Retina (tissue), 1 donor: ENCODE measurements around the gene PIEZO2.

Experiments used
- DNase-seq: peaks from one replicate; pipeline ENCODE4 v3.0.0-alpha.2; 2016

Gene PIEZO2

DNA sequence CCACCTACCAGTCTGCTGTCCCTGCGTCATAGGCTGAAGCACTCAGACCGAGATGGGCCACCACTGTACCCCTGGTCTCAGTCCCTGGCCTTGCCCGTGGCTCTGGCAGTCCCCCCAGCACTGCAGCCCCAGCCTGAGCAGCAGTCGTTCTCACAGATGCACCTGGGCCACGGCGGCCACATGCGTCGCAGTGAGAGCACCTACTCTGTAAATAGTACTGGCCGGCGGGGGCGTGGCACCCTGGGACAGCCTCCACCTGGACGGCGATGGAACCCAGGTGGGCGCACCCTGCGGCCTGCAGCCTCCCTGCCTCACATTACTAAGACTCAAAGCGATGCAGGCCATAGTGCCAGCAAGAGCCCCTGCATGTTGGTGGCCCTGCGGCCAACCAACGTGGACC lies 424.7 kb downstream of the PIEZO2 start:
- no peak for DNase-seq

DNA sequence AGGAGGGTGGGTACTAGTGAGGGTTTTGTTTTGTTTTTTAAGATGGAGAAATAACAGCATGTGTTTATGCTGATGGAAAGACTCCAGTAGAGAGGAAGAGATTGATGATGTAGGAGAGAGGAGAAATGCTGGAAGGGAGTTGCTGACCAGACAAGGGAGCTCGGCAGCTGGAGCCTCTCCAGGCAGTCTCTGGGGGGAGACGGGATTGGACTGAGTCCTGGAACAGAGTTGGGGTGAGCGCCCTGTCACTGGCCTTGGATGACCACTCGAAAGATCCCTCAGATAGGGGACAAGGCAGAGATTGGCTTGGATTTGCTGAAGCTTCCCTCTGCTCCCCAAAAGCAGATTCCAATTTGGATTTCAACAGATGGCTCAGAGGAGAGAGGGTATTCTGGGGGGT lies 425.9 kb downstream of the PIEZO2 start:
- DNase-seq: no peak

GRCh38 chr18:10718809-10719208 lies 430.6 kb downstream of the PIEZO2 start:
- no peak for DNase-seq

- DNase-seq: no peak
Observed at GRCh38 chr18:10715791-10716190, 433.6 kb downstream of the PIEZO2 start.

GRCh38 chr18:10713409-10713808 lies 436.0 kb downstream of the PIEZO2 start:
- DNase-seq: no peak

GRCh38 chr18:10707294-10707693 lies 442.1 kb downstream of the PIEZO2 start:
- no peak for DNase-seq

GRCh38 chr18:10705786-10706185 lies 443.6 kb downstream of the PIEZO2 start:
- DNase-seq: no peak

DNA sequence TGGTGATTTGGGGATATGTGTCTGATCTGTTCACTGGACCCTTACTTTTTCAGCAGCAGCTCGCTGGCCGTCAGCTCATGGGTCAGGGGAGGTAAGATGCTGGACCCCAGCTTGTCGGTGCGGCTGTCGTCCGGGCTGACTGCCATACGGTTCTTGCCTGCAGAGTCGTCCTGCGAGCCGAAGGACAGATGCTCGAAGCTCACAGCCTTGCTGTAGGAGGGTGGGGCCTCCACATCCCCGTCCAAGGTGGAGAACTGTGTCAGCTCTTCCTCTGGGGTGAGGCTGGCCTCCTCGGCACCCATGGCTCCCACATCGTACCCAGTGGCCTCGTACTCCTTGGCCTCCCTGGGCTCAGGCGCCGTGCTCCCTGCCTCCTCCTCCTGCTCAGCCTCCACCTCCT lies 444.1 kb downstream of the PIEZO2 start:
- DNase-seq: no peak

DNA sequence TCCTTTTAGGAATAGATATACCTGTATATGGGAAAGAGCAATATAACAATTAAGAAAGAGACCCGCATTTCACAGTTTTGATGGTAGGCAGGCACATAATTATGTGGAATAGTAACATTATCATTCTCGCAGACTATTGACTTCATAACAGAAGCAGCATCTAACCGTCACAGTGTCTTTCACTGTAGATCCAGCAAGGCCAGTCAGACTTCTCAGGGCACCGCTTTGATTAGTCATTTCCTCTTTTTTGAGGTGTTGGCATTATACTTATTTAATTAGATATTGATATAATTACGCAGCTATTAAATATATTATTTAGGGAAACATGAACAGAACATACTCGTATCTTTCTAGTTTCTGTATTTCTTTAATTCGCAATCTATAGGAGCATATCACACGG lies 447.2 kb downstream of the PIEZO2 start:
- DNase-seq: no peak

GRCh38 chr18:10690366-10690765 lies 459.0 kb downstream of the PIEZO2 start:
- DNase-seq: no peak

DNA sequence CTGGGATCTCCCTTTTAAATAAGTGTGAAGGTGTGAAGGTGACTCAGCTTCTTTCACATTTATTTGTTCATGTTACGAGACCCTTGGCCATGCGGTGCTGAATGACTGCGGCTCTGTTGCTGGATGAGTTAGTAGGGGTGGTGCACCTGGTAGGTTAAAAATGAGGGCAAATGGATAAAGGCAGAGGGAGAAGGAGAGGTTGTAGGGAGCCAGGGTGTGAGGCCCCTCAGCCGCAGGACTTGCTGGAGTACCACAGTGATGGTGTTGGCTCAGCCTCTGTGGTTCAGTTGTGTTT lies 459.4 kb downstream of the PIEZO2 start:
- DNase-seq: no peak

- DNase-seq: no peak
Observed at GRCh38 chr18:10689236-10690034, 459.9 kb downstream of the PIEZO2 start.

GRCh38 chr18:10688766-10689165 lies 460.6 kb downstream of the PIEZO2 start:
- no peak for DNase-seq

DNA sequence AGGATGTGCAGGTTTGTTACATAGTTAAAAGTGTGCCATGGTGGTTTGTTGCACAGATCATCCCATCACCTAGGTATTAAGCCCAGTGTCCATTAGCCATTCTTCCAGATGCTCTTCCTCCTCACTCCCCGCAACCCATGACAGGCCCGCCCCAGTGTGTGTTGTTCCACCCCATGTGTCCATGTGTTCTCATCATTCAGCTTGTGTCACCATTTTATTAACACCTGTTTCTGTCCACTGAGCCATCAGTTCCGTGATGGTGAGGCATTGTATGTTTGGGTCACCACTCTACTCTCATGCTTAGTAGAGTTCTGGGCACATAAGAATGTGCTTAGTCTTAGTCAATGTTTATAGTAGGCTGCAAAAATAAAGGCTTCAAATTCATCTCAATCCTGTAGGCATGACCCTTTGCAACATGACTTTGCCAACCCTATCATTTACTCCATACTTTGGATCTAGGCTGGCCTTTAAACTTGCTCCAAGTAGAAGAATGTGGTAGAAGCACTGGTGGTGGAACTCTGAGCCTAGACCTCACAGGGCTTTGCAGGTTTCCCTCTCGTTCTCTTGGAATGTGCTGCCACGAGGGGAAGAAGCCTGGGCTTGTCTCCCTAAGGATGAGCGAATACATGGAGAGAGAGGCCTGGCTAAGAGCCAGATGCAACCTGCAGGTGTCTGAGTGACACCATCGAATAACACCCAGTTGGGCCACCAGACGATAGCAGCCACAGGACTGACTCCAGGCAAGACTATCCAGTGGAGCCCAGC lies 462.0 kb downstream of the PIEZO2 start:
- DNase-seq: no peak

GRCh38 chr18:10686308-10686707 lies 463.1 kb downstream of the PIEZO2 start:
- no peak for DNase-seq

GRCh38 chr18:10685484-10685883 lies 463.9 kb downstream of the PIEZO2 start:
- DNase-seq: no peak

- DNase-seq: no peak
Observed at GRCh38 chr18:10682368-10682714, 467.0 kb downstream of the PIEZO2 start.

- no peak for DNase-seq
Observed at GRCh38 chr18:10681581-10682367, 467.6 kb downstream of the PIEZO2 start.

DNA sequence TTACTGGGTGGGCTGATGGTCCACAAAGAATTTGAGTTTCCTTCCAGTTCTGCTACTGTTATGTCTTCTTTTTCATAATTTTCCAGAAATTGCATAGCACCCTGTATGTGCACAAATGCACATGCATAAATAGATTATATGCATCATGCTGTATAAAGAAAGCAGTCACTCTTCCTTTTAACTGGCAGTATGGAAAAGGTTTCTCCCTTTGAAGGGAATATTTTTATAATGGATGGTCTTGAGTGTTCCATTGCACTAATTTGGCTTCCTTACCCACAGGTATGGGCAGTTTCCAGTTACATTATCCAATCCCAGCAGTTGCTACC lies 469.1 kb downstream of the PIEZO2 start:
- no peak for DNase-seq

DNA sequence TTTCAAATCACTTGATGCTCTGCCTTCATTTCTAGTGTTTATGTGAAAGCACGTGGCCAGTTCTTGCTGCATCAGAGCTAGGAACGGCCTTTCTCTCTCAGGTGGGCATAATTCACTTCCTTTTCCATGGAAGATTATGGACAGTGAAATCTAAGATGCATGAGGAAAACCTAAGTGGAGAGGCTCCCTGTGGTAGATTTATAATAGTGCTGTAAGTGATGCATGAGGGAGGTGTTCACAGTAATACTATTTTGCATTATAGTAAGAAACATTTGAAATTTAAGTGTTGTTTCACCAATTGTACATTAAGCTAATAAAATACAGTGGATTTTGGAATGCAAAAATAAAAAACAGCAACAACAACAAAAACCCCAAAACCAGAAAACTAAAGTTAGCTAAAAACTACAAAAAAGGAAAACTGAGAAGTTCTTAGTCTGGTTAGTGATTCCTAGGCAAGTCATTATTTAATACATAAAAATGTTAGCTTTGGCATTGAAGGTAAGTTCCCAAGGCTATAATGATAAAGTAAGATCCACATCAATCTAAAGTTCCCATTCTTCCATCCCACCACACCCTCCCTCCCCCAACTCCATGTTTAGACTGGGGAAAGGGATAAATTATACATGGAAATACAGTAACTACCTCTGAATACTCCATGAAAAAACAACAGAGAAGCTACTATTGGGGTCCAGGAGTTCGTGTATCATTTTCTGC lies 469.7 kb downstream of the PIEZO2 start:
- no peak for DNase-seq

DNA sequence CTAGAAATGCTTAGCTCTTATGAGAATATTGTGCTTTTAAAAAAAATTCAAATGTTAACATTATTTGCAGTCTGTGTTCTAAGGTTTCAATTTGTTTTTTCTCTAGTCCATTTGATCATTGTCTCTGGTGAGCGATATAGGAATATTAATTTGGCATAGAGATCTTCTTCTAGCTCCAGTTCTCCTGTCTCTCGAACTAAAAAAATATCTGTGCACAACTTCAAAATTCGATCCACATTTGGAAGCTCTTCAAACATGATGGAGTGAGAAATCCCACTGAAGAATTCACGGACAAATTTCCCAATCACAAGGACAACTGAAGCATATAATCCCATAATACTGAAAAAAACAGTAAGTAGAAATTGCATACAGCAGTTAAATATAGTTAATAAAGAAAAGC lies 477.9 kb downstream of the PIEZO2 start:
- DNase-seq: no peak

DNA sequence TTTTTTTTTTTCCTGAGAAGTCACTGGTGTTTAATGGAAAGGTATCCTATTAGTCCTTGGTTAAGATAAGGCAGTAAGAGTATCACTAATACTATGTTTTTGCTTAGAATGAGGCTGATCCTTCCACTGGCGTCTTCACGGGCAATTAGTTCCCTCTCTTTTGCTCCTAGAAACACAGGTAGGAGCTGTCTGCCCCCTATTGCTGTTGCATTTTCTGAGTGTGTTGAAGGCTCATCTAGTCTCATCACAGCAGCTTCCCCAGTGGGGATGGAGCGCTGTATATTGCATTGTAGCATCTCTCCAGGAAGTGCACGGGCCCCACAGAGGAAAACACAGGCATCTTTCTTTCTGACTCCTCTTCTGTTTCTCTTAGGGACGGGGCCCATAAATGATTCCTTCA lies 478.5 kb downstream of the PIEZO2 start:
- DNase-seq: no peak

DNA sequence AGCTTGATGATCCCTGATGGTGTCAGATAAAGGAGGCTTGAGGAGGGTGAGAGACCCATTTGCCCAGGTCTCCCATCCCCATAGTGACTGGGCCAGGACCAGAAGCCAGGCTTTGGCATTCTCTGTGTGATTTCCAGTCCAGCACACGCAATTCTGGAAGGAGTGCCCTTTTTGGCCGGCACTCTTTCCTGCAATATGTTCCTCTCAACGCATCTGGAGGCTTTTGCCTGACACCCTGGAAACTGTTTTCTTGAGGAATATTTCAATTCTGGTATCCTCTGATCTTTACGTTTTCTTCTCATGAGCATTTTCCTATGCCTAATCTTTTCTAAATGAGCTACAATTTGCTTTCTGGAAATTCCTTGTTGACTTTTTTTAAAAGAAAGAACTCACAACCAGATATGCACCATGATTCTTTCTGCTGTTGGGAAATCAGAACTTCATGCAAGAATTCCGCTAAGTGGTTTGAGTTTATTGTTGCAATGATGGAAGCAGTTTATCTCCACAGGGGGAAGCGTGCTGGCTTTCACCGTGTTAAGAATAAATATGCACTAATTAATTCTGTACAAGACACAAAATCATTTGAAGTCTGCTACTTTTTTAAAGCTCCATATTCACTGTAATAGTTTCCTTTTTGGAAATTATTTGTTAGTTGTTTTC lies 479.8 kb downstream of the PIEZO2 start:
- no peak for DNase-seq
